ENCODE measurements around the gene COG5.

GRCh38 chr7:107543338-107543993 is 20.3 kb downstream of the COG5 start:
- TF ChIP-seq CTCF (conservative IDR thresholded peaks at IDR 0.05; ENCODE audit: low read length): no peak
- no peak for TF ChIP-seq EZH2phosphoT487 (IDR thresholded peaks at IDR 0.05; ENCODE audit: borderline replicate concordance)

Measured in Loucy (cell line).